CD14-positive monocyte (primary cell): Measurements from ENCODE around the gene PTPRD. TPM values are rescaled to one million over a fixed set of nuclear protein-coding genes. Genes with fewer than 3 reads are reported as not detected.

Experiments
- DNase-seq, 3 donors: peaks; one replicate each; pipeline ENCODE4 v3.0.0-alpha.2; 2011 to 2022
- H2AFZ ChIP-seq: 2 replicates; pipeline ENCODE4 v1.6.0; 2012; ENCODE audit warnings: mild to moderate bottlenecking, low read depth, low read length, inconsistent platforms; ENCODE audit not compliant: insufficient read depth, poor library complexity, severe bottlenecking
- H3K27ac ChIP-seq, 2 donors: 1 replicate in 1 of 2; 2 replicates in 1 of 2; pipeline ENCODE4 v1.5.1; 2012 to 2013; ENCODE audit warnings: low read length in 2 of 2, control low read depth in 1 of 2, inconsistent platforms in 1 of 2, low read depth in 1 of 2, mild to moderate bottlenecking in 1 of 2
- H3K27me3 ChIP-seq, 2 donors: one replicate each; pipeline versions ENCODE4 v1.6.0 to v1.6.1; 2011 to 2013; ENCODE audit warnings: low read length in 2 of 2; ENCODE audit not compliant: control insufficient read depth in 2 of 2, insufficient read depth in 2 of 2
- H3K36me3 ChIP-seq, 2 donors: replicated peaks in 1 of 2; 1 replicate in 1 of 2; 2 replicates in 1 of 2; pipeline versions ENCODE4 v1.5.1 to v1.6.1; 2012 to 2013; ENCODE audit warnings: low read length in 2 of 2, control low read depth in 1 of 2, inconsistent platforms in 1 of 2, mild to moderate bottlenecking in 1 of 2; ENCODE audit not compliant: insufficient read depth in 2 of 2, control insufficient read depth in 1 of 2
- H3K4me1 ChIP-seq, 2 donors: 1 replicate in 1 of 2; 2 replicates in 1 of 2; pipeline versions ENCODE4 v1.5.1 to v1.6.1; 2012 to 2013; ENCODE audit warnings: low read length in 2 of 2, control low read depth in 1 of 2, inconsistent platforms in 1 of 2, mild to moderate bottlenecking in 1 of 2, moderate library complexity in 1 of 2; ENCODE audit not compliant: insufficient read depth in 2 of 2, control insufficient read depth in 1 of 2
- H3K4me2 ChIP-seq: replicated peaks from 2 replicates; pipeline ENCODE3; 2012; ENCODE audit warnings: low read length, moderate library complexity, mild to moderate bottlenecking; ENCODE audit not compliant: poor library complexity, severe bottlenecking; ENCODE audit errors: extremely low read depth
- H3K4me3 ChIP-seq, 3 experiments: fragments of 200-600 bp in 1 of 3; sonication (generic) in 1 of 3; replicated peaks in 1 of 3; 1 replicate in 2 of 3; 2 replicates in 1 of 3; pipeline ENCODE4 v1.5.1; 2011 to 2013; ENCODE audit warnings: low read length in 3 of 3, mild to moderate bottlenecking in 3 of 3, control low read depth in 2 of 3, low read depth in 2 of 3, inconsistent platforms in 1 of 3, moderate library complexity in 1 of 3
- H3K79me2 ChIP-seq: 2 replicates; pipeline ENCODE4 v1.6.0; 2012; ENCODE audit warnings: mild to moderate bottlenecking, control low read depth, inconsistent platforms, low read length, moderate library complexity; ENCODE audit not compliant: insufficient read depth
- H3K9ac ChIP-seq: 2 replicates; pipeline ENCODE4 v1.6.0; 2017; ENCODE audit warnings: low read length, mild to moderate bottlenecking; ENCODE audit not compliant: insufficient read depth, poor library complexity, severe bottlenecking
- H3K9me3 ChIP-seq, 2 donors: replicated peaks in 1 of 2; 1 replicate in 1 of 2; 2 replicates in 1 of 2; pipeline versions ENCODE4 v1.5.1 to v1.6.1; 2012 to 2013; ENCODE audit warnings: low read length in 2 of 2, control low read depth in 1 of 2; ENCODE audit not compliant: control insufficient read depth in 1 of 2, insufficient read depth in 1 of 2
- H4K20me1 ChIP-seq: 2 replicates; pipeline ENCODE4 v1.6.0; 2012; ENCODE audit warnings: mild to moderate bottlenecking, low read length, control low read depth, moderate library complexity; ENCODE audit not compliant: insufficient read depth
- H3K27ac Mint-ChIP-seq, 7 donors: one replicate each; pipeline ENCODE4 v1.8.0; 2020; ENCODE audit warnings: mild to moderate bottlenecking in 7 of 7, mixed read lengths in 7 of 7, moderate library complexity in 6 of 7, inconsistent platforms in 2 of 7
- H3K27me3 Mint-ChIP-seq, 3 donors: one replicate each; pipeline ENCODE4 v1.8.0; 2021 to 2022; ENCODE audit warnings: low read depth in 3 of 3, mild to moderate bottlenecking in 3 of 3, mixed read lengths in 3 of 3, moderate library complexity in 3 of 3, inconsistent platforms in 1 of 3
- H3K36me3 Mint-ChIP-seq, 2 donors: one replicate each; pipeline ENCODE4 v1.8.0; 2020; ENCODE audit warnings: mixed read lengths in 2 of 2, inconsistent platforms in 1 of 2, mild to moderate bottlenecking in 1 of 2
- H3K4me1 Mint-ChIP-seq: one replicate; pipeline ENCODE4 v1.8.0; 2020; ENCODE audit warnings: mild to moderate bottlenecking, mixed read lengths
- H3K4me3 Mint-ChIP-seq, 2 donors: one replicate each; pipeline ENCODE4 v1.8.0; 2020; ENCODE audit warnings: mild to moderate bottlenecking in 2 of 2, mixed read lengths in 2 of 2, moderate library complexity in 1 of 2
- H3K9me3 Mint-ChIP-seq, 7 donors: one replicate each; pipeline ENCODE4 v1.8.0; 2020 to 2022; ENCODE audit warnings: mixed read lengths in 7 of 7, mild to moderate bottlenecking in 6 of 7, moderate library complexity in 6 of 7, inconsistent platforms in 2 of 7
- CTCF ChIP-seq: fragments of 200-600 bp; IDR thresholded peaks from one replicate; pipeline ENCODE4 v1.8.0; 2022; ENCODE audit warnings: antibody characterized with exemption, mild to moderate bottlenecking
- WGBS: methylation state at CpG from one replicate; pipeline ENCODE4 v1.1.5; 2013; ENCODE audit warnings: missing lambda C conversion rate; ENCODE audit not compliant: insufficient coverage; 5-methylcytosine and 5-hydroxymethylcytosine counted together
- intact Hi-C, 2 donors: fragments of 100-400 bp; cut with micrococcal nuclease; formaldehyde crosslinking; loops; one replicate each; pipeline versions ENCODE4 v1.15.0 to v1.15.1; 2023
- polyA plus RNA-seq, 3 donors: library from polyadenylated mRNA; depleted of rRNA in 1 of 3; unstranded in 2 of 3; stranded (reverse) in 1 of 3; fragments of 300-500 nt in 2 of 3; fragments of >200 nt in 1 of 3; fragmentation: Illumina TruSeq in 2 of 3; gene quantifications; 1 replicate in 2 of 3; 2 replicates in 1 of 3; pipeline ENCODE4 v1.2.3, GENCODE V29; 2012 to 2021

The PTPRD gene
- polyA plus RNA-seq, 3 donors: not detected

- H3K79me2 ChIP-seq: no peaks in the 10 kb centered on the region
- no peak overlapping the region for H3K27ac Mint-ChIP-seq
- no peak for TF ChIP-seq CTCF
These were observed 1074.0 kb downstream of the PTPRD start for GRCh38 chr9:9538766-9539165.

GRCh38 chr9:9538356-9538755 lies 1074.4 kb downstream of the PTPRD start:
- Histone ChIP-seq H3K4me3 (no peak overlapping the region), H3K36me3 (no peaks in the 10 kb centered on the region), H2AFZ (no peak overlapping the region), H3K27me3 (no peaks in the 10 kb centered on the region), H3K9ac (no peak overlapping the region), H3K4me2 (no peak overlapping the region), H3K4me1 (no peaks in the 10 kb centered on the region), H3K79me2 (no peaks in the 10 kb centered on the region), H4K20me1 (no peaks in the 10 kb centered on the region), H3K9me3 (no peaks in the 10 kb centered on the region), H3K27ac (no peak overlapping the region)
- TF ChIP-seq CTCF: no peak
- DNase-seq: no peak
- Mint-ChIP-seq H3K27me3 (no peaks in the 10 kb centered on the region), H3K36me3 (no peaks in the 10 kb centered on the region), H3K4me3 (no peak overlapping the region), H3K9me3 (peaks cover 0 to 4% (median 2%) of the 10 kb centered on the region in 7 donors), H3K27ac (no peak overlapping the region), H3K4me1 (no peaks in the 10 kb centered on the region)
- intact Hi-C loops: no loop called here
- 100% methylated on average over 1 of the region's 4 CpGs for WGBS

More at GRCh38 chr9:9538766-9539165, 1074.0 kb downstream of the PTPRD start:
- no peak overlapping the region for H3K27ac ChIP-seq
- H4K20me1 ChIP-seq: no peaks in the 10 kb centered on the region
- no peaks in the 10 kb centered on the region for H3K27me3 ChIP-seq
- Mint-ChIP-seq H3K9me3 (peaks cover 0 to 4% (median 2%) of the 10 kb centered on the region in 7 donors), H3K4me1 (no peaks in the 10 kb centered on the region), H3K27me3 (no peaks in the 10 kb centered on the region), H3K4me3 (no peak overlapping the region), H3K36me3 (no peaks in the 10 kb centered on the region)
- H3K4me2 ChIP-seq: no peak overlapping the region
- no peak overlapping the region for H3K4me3 ChIP-seq
- no peak overlapping the region for H2AFZ ChIP-seq
- intact Hi-C loops: no loop called here
- no peak for DNase-seq
- no peaks in the 10 kb centered on the region for H3K36me3 ChIP-seq
- H3K9ac ChIP-seq: no peak overlapping the region
- no peaks in the 10 kb centered on the region for H3K4me1 ChIP-seq
- H3K9me3 ChIP-seq: no peaks in the 10 kb centered on the region
